ENCODE data around the gene SEPTIN6.

Gene SEPTIN6

DNA sequence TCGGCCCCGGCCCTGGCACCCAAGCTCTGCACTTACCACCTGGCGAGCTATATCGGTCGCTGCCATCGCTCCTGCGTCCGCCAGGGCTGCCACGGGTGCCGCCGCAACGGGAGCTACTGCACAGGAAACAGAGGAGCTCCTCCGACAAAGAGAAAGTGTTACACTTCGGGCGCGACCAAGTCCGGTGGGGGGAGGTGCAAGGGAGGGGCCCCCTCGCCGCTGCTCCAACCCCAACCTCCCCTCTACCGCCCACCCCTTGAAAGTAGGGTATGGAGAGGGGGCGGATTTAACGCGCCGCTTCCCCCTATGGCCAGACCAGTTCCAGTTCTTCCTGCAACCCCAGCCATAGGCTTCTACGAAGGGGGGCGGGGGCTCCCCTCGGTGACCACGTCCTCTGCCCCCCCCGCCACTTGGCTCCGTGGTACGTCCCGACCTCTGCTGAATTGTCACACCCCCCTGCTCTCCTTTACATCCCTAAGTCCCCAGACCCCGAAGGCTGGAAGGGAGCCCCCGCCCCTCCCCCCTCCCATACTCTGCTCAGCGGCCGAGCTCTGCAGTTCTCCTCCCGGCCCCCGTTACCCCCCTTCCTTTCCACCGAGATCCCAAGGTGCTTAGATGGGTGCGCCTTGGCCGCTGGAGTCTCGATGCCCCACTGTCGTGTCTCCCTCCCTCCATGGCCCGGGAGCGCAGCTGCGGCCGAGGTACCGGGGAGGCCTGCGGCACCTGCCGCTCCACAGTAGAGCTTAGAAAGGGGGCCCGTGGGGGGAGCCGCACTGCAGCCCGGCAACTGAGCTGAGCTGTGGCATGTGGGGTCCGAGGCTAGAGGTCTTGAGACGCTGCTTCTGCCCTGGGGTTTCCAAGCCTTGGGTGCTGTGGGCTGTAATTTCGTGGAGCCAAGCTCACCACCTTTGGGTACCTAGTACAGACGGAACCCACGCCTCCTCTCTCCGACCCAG is at the start of gene SEPTIN6:
SEPTIN6 (minus strand) TSS at position 129 of the 956 bp plus-strand sequence; CDS start at position 66, 63 bp downstream.
- peak; percentile 69 for DNase-seq

- DNase-seq: no peak
Measured at GRCh38 chrX:119738742-119739141, 45.8 kb upstream of the SEPTIN6 start.

GRCh38 chrX:119736206-119736764 is 43.3 kb upstream of the SEPTIN6 start:
- DNase-seq: no peak

- no peak for DNase-seq
Measured at GRCh38 chrX:119735467-119735866, 42.5 kb upstream of the SEPTIN6 start.

DNA sequence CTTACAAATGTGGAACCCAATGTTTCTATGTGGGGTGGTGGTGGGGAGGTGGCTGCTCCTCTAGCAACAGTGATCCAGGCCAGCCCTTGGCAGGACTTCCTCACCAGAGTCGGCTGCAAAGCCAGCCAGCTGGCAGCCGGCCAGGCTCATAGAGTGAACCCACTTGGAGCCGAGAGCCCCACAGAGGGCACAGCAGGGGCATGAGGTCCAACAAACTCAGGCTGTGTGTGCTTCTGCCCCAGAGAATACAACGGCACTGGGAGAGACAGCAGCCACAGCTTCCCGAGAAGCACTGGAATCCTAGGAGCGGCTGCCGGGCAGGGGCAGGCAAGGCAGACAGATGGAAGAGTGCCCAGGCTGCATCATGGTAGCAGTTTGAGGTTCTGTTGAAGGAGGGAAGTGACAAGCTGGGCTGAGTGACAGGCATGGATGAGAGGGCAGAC is 42.0 kb upstream of the SEPTIN6 start:
- no peak for DNase-seq

- DNase-seq: no peak
Measured at GRCh38 chrX:119729408-119730201, 36.6 kb upstream of the SEPTIN6 start.

GRCh38 chrX:119728487-119728886 is 35.5 kb upstream of the SEPTIN6 start:
- no peak for DNase-seq

DNA sequence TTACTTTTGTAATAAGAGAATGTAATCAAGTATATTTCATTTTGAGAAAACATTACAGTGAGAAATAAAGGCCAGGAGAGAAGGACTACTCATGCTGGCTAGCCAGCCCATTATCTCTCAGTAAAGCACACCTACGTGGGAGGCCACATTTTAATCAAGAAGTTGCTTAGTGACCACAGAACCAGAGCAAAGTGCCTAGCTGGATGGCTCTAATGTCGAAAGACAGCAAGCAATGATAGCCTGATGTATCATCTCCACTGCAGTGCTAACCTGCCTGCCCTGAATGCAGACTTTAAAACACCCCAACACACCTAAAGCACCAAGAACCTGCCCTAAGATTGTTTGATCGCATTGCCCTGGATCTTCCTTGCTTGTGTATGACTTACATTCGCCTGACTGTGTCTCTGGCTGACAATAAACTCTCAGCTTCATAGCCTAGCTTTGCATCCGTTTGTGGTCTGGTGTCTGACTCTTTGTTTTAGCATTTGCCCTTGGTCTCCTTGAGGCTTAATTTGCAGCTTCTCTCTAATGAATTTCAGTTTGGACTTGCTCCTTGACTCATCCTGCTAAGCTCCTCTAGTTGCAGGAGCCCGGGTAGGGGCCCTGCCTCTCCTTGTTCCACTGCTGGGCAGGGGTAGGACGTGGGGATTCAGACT is 34.1 kb upstream of the SEPTIN6 start:
- no peak for DNase-seq

DNA sequence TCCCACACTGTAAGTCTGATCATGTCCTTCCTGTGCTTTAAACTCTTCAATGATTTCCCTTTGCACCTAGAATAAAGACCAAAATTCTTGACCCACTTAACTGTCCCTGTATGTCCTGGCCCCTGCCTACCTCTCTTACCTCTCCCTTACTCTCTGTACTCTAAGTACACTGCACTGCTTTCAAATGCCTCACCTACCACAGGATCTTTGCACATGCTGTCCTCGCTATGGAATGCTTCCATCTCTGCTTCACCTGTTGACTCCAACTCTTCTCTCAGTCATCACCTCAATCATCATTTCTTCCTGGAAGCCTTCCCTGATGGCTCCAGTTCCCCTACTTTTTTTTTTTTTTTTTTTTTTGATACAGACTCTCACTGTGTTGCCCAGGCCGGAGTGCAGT is 29.0 kb upstream of the SEPTIN6 start:
- no peak for DNase-seq

DNA sequence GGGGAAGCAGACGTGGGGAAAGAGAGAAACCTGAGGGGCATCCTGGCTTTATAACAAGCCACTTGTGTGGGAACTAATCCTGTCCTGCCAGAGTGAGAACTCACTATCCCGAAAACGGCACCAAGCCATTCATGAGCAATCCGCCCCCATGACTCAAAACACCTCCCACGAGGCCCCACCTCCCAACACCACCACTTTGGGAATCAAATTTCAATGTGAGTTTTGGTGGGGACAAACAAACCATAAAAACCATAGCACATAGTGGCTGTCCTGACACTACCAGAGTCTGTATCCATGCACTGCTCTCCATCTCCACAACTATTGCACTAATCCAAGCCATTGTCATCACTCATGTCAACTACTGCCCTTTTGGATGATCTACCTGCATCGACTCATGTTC is 28.5 kb upstream of the SEPTIN6 start:
- DNase-seq: no peak

GRCh38 chrX:119709630-119710029 is 16.7 kb upstream of the SEPTIN6 start:
- DNase-seq: no peak

DNA sequence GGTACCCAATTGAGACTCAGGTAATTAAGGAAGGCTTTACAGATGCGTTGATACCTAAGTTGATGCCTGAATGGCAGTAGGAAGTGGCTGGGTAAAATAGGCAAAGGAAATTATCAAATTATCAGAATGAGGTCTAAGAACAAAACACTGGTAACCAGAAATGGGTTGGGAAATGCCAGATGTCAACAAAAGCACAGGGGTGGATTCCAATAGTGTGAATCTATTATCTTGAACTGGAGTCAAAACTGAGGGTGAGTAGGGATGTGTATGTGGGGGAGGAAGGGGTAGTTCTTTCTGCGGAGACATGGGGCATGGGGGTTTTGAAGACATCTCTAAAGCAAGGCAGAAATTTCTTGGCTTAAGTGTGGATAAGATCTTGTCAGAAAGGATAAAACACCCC is 16.0 kb upstream of the SEPTIN6 start:
- no peak for DNase-seq

DNA sequence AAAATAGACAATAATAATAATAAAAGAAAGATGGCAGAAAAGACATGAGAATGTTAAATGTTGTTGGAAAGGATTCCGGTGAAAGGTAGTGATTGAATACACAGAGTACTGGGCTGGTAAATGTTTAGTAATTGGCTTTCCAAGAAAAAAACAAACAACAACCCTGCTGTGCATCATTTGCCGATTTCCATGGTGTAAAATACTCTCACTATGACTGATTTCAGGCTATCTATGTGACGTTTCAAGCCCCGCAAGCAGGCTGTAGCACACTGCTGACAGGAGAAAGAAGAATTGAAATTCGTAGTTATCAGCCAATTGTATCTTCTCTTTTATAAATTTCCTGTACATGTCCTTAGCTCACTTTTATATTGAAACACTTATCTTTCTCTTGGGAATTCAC is 13.6 kb upstream of the SEPTIN6 start:
- DNase-seq: no peak

DNA sequence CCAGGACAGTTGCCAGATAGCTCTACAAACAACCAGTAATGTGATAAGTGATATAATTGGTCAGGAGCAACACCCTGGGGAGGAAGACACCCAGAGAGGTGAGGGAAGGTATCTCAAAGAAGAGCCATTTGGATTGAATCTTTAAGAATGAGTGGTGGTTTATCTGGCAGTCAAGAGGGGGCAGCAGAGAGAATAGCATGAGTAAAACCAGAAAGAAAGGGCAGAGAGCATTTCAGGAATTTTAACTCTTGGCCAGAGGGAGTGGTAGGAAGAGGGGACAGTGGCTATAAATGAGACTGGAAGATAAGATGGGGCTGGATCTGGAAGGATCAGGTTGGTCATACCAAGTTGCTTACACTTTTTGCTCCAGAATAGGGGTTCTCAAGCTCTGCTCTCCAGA is 5.9 kb upstream of the SEPTIN6 start:
- no peak for DNase-seq

DNA sequence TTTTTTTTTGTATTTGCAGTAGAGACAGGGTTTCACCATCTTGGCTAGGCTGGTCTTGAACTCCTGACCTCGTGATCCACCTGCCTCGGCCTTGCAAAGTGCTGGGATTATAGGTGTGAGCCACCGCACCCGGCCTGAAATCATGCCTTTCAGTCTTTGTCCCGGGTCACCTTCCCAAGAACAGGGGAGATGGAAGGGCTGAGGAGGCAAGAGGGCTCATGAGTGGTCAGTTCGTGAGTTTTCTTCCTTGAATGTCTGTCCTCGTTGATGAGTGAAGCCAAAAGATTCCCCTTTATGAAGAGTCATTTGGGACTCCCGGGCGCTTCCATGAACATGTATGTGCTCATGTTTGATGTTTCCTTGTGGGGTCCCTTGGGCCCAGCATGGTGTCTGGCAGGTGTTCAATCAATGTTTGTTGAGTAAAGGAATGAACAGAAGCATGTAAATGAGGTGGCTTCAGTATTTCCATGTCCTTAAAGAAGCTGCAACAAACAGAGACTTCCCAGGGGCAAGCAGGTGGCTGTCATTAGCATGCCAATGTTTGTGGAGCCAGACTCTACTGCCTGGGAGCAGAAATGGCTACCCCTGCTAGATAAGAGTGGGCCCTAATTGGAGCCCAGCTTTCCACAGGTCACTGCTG is 3.4 kb upstream of the SEPTIN6 start:
- DNase-seq: no peak

GRCh38 chrX:119695535-119696050 is 2.6 kb upstream of the SEPTIN6 start:
- no peak for DNase-seq

DNA sequence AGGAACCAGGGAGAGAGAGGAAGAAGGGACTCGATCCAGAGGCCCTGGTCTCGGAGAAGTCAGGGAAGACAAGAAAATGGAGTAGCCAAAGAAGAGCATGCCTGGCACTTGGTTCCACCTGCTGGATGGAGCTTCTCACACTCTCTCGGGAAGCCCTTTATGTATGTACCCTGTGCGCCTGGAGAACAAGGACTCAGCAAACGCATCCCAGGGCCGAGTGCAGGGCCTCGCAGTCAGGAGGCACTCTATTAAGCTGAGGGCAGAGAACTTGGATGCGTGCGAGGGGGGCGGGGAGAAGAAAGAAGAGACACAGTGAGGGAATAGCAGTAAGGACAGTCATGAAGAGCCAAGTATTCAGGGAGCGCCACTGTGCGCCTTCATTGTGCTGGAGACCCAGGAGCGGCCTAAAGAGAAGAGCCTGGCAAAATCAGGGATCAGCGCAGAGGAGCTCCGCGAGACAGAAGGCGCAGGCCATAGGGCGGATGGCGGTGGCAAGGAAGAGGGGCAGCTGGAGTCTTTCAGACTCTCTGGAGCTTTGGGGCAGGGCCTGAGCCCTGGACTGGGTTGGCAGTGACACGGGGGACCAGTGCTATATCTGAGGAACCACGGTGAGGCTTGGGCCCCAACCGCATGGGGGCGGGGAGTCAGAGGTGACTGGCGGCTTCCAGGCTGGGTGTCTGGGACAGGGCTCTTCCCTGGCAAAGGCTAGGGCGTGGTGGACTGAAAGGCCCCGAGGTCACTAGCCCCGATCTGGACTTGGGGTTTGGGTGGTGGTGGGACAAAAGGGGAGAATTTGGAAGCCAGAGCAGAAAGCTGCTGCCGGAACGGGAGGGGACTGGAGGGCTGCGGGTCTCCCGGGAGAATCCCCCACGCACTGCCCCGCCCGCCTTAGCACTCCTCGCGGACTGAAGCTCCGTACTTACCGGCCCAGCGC is 1.9 kb upstream of the SEPTIN6 start:
- DNase-seq: no peak

DNA sequence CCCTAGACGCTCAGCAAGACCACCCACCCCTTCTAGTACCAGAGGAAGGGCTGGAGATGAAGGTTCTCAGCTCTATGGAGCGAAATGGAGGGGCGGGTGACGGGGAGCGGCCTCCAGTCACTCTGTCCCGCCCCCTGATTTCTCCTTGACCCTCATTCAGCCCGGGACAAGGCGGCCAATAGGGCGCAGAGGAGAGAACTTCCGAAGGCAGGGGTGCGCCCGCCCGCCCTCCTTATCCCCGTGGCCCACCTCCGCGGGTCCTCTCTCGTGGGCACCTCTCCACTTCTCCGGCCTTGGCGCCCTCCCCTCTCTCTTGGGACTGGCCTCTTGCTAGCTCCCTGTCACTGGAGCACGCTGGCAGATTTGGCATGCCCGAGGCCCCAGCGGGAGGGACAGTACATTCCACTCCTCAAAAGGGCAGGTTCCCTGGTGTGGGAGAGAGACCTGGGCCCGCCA is 1.1 kb upstream of the SEPTIN6 start:
- no peak for DNase-seq

- DNase-seq: peak; percentile 44
Measured at GRCh38 chrX:119692191-119693039, 553 bp downstream of the SEPTIN6 start.
